Breast epithelium (tissue), 4 donors: ENCODE measurements around the gene FAM229A. TPM values are rescaled to one million over a fixed set of nuclear protein-coding genes. Genes with fewer than 3 reads are reported as not detected.

Experiments used
- DNase-seq, 2 donors: peaks; one replicate each; pipeline ENCODE4 v3.0.0-alpha.2; 2019; ENCODE audit warnings: low spot score in 2 of 2
- H3K27ac ChIP-seq, 2 donors: fragments of 200-600 bp; sonication (generic) in 1 of 2; one replicate each; pipeline ENCODE4 v1.5.1; 2016 to 2019; ENCODE audit warnings: mild to moderate bottlenecking in 1 of 2
- H3K27me3 ChIP-seq, 2 donors: fragments of 200-600 bp; sonication (generic) in 1 of 2; one replicate each; pipeline versions ENCODE4 v1.5.1 to v1.6.0; 2017 to 2019; ENCODE audit warnings: control low read depth in 1 of 2, mild to moderate bottlenecking in 1 of 2
- H3K36me3 ChIP-seq: fragments of 200-600 bp; one replicate; pipeline ENCODE4 v1.5.1; 2019
- H3K4me1 ChIP-seq, 2 donors: fragments of 200-600 bp; sonication (generic); one replicate each; pipeline ENCODE4 v1.5.1; 2016 to 2019; ENCODE audit warnings: control low read depth in 1 of 2
- H3K4me3 ChIP-seq, 3 donors: fragments of 200-600 bp; sonication (generic); 1 replicate in 2 of 3; 2 replicates in 1 of 3; pipeline ENCODE4 v1.5.1; 2016 to 2019; ENCODE audit warnings: mild to moderate bottlenecking in 3 of 3, moderate library complexity in 2 of 3
- H3K9me3 ChIP-seq, 2 donors: fragments of 200-600 bp; sonication (generic) in 1 of 2; one replicate each; pipeline ENCODE4 v1.5.1; 2016 to 2019; ENCODE audit warnings: control low read depth in 1 of 2
- POLR2A ChIP-seq: fragments of 450-650 bp; IDR thresholded peaks from one replicate; pipeline ENCODE4 v1.6.1; 2016; ENCODE audit warnings: antibody characterized with exemption, mild to moderate bottlenecking, moderate library complexity
- POLR2AphosphoS5 ChIP-seq, 3 donors: sonication (generic); formaldehyde crosslinking; IDR thresholded peaks; one replicate each; pipeline ENCODE4 v1.6.1; 2017; ENCODE audit warnings: antibody characterized with exemption in 3 of 3
- intact Hi-C: fragments of 100-400 bp; cut with DNase I; formaldehyde crosslinking; loops from one replicate; pipeline ENCODE4 v1.15.1; 2023; ENCODE audit warnings: low total_unique reads
- total RNA-seq, 3 donors: library from RNA; depleted of rRNA; stranded (reverse); fragments of >200 nt; gene quantifications; one replicate each; pipeline ENCODE4 v1.1.0, GENCODE V29; 2016
- TF ChIP-seq, protein P1 (sequence below), 3 donors: fragments of 450-650 bp; IDR thresholded peaks; one replicate each; pipeline ENCODE4 v1.5.1; 2016 to 2017; ENCODE audit warnings: antibody characterized with exemption in 3 of 3, mild to moderate bottlenecking in 3 of 3, moderate library complexity in 3 of 3

Gene FAM229A
- total RNA-seq, 3 donors from 2014 or later: 8.8 to 15.8 (median 10.2) TPM

- Histone ChIP-seq H3K27ac (no peak overlapping the region), H3K4me1 (no peaks in the 10 kb centered on the region), H3K36me3 (peaks cover 27% of the 10 kb centered on the region), H3K9me3 (no peaks in the 10 kb centered on the region), H3K4me3 (no peak overlapping the region), H3K27me3 (no peaks in the 10 kb centered on the region)
- TF ChIP-seq POLR2A (no peak), POLR2AphosphoS5 (IDR thresholded peaks at IDR 0.05) (no peak)
- TF ChIP-seq, protein P1, sequence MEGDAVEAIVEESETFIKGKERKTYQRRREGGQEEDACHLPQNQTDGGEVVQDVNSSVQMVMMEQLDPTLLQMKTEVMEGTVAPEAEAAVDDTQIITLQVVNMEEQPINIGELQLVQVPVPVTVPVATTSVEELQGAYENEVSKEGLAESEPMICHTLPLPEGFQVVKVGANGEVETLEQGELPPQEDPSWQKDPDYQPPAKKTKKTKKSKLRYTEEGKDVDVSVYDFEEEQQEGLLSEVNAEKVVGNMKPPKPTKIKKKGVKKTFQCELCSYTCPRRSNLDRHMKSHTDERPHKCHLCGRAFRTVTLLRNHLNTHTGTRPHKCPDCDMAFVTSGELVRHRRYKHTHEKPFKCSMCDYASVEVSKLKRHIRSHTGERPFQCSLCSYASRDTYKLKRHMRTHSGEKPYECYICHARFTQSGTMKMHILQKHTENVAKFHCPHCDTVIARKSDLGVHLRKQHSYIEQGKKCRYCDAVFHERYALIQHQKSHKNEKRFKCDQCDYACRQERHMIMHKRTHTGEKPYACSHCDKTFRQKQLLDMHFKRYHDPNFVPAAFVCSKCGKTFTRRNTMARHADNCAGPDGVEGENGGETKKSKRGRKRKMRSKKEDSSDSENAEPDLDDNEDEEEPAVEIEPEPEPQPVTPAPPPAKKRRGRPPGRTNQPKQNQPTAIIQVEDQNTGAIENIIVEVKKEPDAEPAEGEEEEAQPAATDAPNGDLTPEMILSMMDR (IDR thresholded peaks at IDR 0.05): no peak
- intact Hi-C loops: no loop called here
- DNase-seq: no peak
These were observed 15.4 kb upstream of the FAM229A start for GRCh38 chr1:32377541-32378220.

GRCh38 chr1:32376199-32376598, 13.9 kb upstream of the FAM229A start:
- no peak for DNase-seq
- intact Hi-C loops: no loop called here
- H3K36me3 ChIP-seq: peaks cover 27% of the 10 kb centered on the region
- no peak overlapping the region for H3K27ac ChIP-seq
- H3K4me3 ChIP-seq: no peak overlapping the region
- no peaks in the 10 kb centered on the region for H3K9me3 ChIP-seq
- no peaks in the 10 kb centered on the region for H3K27me3 ChIP-seq
- H3K4me1 ChIP-seq: no peaks in the 10 kb centered on the region
- TF ChIP-seq, protein P1 (IDR thresholded peaks at IDR 0.05): no peak
- TF ChIP-seq POLR2A (no peak), POLR2AphosphoS5 (IDR thresholded peaks at IDR 0.05) (no peak)

GRCh38 chr1:32373996-32374592, 11.8 kb upstream of the FAM229A start:
- Histone ChIP-seq H3K4me3 (no peak overlapping the region), H3K27me3 (no peaks in the 10 kb centered on the region), H3K27ac (no peak overlapping the region), H3K4me1 (no peaks in the 10 kb centered on the region), H3K36me3 (peaks cover 23% of the 10 kb centered on the region), H3K9me3 (no peaks in the 10 kb centered on the region)
- intact Hi-C loops: loop anchor here (5.0 kb wide), 1 partner anchor 698 kb away; no protein-coding TSS in a partner anchor
- no peak for DNase-seq
- TF ChIP-seq, protein P1 (IDR thresholded peaks at IDR 0.05): no peak
- TF ChIP-seq POLR2A (no peak), POLR2AphosphoS5 (IDR thresholded peaks at IDR 0.05) (no peak)

GRCh38 chr1:32372149-32372756, 10.0 kb upstream of the FAM229A start:
- no peak for TF ChIP-seq POLR2AphosphoS5 (IDR thresholded peaks at IDR 0.05)
- TF ChIP-seq, protein P1 (IDR thresholded peaks at IDR 0.05): no peak
- no peak for TF ChIP-seq POLR2A
- intact Hi-C loops: loop anchor here (5.0 kb wide), 1 partner anchor 700 kb away; no protein-coding TSS in a partner anchor
- H3K4me1 ChIP-seq: no peaks in the 10 kb centered on the region
- no peaks in the 10 kb centered on the region for H3K27me3 ChIP-seq
- H3K36me3 ChIP-seq: peaks cover 29% of the 10 kb centered on the region
- H3K4me3 ChIP-seq: no peak overlapping the region
- no peaks in the 10 kb centered on the region for H3K9me3 ChIP-seq
- no peak for DNase-seq
- H3K27ac ChIP-seq: no peak overlapping the region
